GM12875 (cell line): ENCODE data around the gene VWF.
"Not testable (repeated sequence)": the region's sequence is repeated elsewhere in the genome, so short reads cannot be mapped to it uniquely, and the experiment has no call there.

Source experiments
- H3K4me3 ChIP-seq: one replicate; pipeline ENCODE4 v1.5.1; 2011; ENCODE audit warnings: low read depth, low read length, control low read depth
- TF ChIP-seq, protein P1 (sequence below): IDR thresholded peaks from 2 replicates; pipeline ENCODE4 v1.5.1; 2011; ENCODE audit warnings: low read depth, mild to moderate bottlenecking, control low read depth, inconsistent platforms, low read length, moderate library complexity, borderline replicate concordance; ENCODE audit not compliant: insufficient read depth

VWF gene

GRCh38 chr12:6113691-6114475, 10.6 kb downstream of the VWF start:
- H3K4me3 ChIP-seq, result no peak overlapping the region
- TF ChIP-seq, protein P1, sequence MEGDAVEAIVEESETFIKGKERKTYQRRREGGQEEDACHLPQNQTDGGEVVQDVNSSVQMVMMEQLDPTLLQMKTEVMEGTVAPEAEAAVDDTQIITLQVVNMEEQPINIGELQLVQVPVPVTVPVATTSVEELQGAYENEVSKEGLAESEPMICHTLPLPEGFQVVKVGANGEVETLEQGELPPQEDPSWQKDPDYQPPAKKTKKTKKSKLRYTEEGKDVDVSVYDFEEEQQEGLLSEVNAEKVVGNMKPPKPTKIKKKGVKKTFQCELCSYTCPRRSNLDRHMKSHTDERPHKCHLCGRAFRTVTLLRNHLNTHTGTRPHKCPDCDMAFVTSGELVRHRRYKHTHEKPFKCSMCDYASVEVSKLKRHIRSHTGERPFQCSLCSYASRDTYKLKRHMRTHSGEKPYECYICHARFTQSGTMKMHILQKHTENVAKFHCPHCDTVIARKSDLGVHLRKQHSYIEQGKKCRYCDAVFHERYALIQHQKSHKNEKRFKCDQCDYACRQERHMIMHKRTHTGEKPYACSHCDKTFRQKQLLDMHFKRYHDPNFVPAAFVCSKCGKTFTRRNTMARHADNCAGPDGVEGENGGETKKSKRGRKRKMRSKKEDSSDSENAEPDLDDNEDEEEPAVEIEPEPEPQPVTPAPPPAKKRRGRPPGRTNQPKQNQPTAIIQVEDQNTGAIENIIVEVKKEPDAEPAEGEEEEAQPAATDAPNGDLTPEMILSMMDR, result no peak

DNA sequence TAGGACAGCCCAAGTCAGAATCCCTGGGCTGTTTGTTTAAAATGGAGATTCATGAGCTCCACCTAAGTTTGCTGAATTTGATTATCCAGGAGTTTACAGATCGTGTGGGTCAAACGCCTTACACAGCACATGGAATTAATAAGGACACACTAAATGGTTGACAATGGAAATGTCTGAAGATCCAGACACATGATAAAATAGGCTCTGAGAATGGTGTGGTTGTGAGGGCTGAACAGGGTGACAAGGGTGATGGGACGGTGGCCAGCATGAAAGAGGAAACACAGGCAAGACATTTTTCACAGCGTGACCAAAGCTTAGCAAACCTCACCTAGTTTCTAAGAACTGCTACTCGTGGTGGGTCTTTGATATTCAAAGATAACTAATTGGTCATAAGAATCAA, 12.5 kb downstream of the VWF start:
- TF ChIP-seq, protein P1, result no peak

GRCh38 chr12:6110006-6110405, 14.5 kb downstream of the VWF start:
- H3K4me3 ChIP-seq, result no peak overlapping the region
- TF ChIP-seq, protein P1, result no peak

More for the DNA sequence above, 12.5 kb downstream of the VWF start:
- H3K4me3 ChIP-seq, result no peak overlapping the region

DNA sequence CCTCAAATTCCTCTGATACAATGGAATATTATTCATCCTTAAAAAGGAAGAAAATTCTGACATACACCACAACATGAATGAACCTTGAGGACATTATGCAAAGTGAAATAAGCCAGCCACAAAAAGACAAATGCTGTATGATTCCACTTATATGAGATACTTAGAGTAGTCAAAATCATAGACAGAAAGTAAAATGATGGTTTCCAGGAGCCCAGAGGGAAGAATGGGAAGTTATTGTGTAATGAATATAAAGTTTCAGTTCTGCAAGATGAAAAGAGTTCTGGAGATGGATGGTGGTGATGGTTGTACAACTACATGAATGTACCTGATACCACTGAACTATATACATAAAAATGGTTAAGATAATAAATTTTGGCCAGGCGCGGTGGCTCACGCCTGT, 18.3 kb downstream of the VWF start:
- TF ChIP-seq, protein P1, result no peak
- no peak overlapping the region for H3K4me3 ChIP-seq

GRCh38 chr12:6104842-6105241, 19.6 kb downstream of the VWF start:
- TF ChIP-seq, protein P1, result no peak
- no peak overlapping the region for H3K4me3 ChIP-seq

GRCh38 chr12:6104027-6104426, 20.4 kb downstream of the VWF start:
- no peak overlapping the region for H3K4me3 ChIP-seq
- TF ChIP-seq, protein P1, result no peak

- H3K4me3 ChIP-seq, result not testable (repeated sequence)
Observed at GRCh38 chr12:6102021-6102420, 22.4 kb downstream of the VWF start.
